Fibroblast of mammary gland (primary cell): Measurements from ENCODE around the gene OXCT1.
A peak's percentile ranks its signal among the peaks of the same experiment; 100 is the strongest.

Source experiments
- DNase-seq: peaks from one replicate; pipeline ENCODE4 v3.0.0-alpha.2; 2010; ENCODE audit warnings: low read depth
- H3K4me3 ChIP-seq: 2 replicates; pipeline ENCODE4 v1.5.1; 2011; ENCODE audit warnings: low read depth, mild to moderate bottlenecking, low read length, moderate library complexity; ENCODE audit not compliant: control insufficient read depth
- TF ChIP-seq, protein P1 (sequence below): conservative IDR thresholded peaks from 2 replicates; pipeline ENCODE4 v1.5.1; 2011; ENCODE audit warnings: low read depth, low read length, inconsistent platforms; ENCODE audit not compliant: control insufficient read depth, insufficient read depth

Gene OXCT1

DNA sequence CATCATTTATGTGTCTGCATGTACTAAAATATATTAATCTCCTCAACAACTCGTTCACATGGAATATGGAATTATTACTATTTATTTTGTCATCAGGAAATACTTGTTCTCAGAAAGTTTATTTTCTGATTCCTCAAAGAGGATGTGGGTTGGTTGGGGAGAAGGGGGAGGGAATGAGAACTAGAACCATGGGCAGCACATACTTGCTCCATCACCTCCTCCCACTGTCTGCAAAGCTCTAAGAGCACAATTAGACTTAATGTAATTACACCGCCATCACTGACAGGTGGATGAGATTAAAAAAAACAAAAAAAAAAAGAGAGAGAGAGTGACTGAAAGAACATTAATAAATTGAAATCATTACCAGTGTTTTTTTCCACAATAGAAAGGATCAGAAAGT, 98.2 kb downstream of the OXCT1 start:
- TF ChIP-seq, protein P1, sequence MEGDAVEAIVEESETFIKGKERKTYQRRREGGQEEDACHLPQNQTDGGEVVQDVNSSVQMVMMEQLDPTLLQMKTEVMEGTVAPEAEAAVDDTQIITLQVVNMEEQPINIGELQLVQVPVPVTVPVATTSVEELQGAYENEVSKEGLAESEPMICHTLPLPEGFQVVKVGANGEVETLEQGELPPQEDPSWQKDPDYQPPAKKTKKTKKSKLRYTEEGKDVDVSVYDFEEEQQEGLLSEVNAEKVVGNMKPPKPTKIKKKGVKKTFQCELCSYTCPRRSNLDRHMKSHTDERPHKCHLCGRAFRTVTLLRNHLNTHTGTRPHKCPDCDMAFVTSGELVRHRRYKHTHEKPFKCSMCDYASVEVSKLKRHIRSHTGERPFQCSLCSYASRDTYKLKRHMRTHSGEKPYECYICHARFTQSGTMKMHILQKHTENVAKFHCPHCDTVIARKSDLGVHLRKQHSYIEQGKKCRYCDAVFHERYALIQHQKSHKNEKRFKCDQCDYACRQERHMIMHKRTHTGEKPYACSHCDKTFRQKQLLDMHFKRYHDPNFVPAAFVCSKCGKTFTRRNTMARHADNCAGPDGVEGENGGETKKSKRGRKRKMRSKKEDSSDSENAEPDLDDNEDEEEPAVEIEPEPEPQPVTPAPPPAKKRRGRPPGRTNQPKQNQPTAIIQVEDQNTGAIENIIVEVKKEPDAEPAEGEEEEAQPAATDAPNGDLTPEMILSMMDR = no peak

DNA sequence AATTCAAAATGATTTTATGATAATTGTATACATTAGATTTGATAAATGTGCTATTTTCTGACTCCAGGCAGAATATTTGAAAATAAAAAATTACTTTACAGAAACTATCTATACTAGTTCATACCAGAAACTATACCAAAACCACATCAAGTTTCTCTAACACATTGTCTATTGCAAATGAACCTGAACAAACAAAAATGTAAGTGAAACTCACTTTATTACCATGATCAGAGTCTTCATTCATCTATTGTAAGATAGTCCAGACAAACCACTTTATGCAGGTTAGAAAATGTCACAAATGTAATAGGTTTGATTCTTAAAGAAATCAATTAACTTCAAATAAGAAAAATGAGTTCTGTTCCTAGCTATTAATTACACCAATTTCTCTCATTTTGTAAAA, 99.4 kb downstream of the OXCT1 start:
- TF ChIP-seq, protein P1 = no peak
- H3K4me3 ChIP-seq = no peak overlapping the region
- DNase-seq = no peak

More for the DNA sequence above, 98.2 kb downstream of the OXCT1 start:
- no peak overlapping the region for H3K4me3 ChIP-seq
- no peak for DNase-seq

DNA sequence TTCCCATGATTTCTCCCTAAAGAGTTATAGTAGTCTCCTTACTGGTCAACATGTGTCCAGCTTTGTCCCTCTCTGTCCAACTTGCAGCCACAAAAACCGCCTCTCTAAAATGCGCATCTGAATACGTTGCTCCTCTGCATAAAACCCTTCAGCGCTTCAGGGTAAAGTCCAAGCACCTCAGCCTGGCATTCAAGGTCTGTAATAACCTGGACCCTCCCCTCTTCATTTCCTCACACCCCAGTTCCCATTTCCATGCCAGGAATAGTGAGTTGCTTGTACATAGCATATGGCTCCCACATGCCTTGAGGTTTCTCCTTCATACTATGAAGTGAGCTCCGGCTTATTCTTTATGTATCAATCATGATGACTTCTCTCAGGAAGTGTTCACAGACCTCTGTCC, 101.5 kb downstream of the OXCT1 start:
- no peak for DNase-seq
- TF ChIP-seq, protein P1 = no peak
- no peak overlapping the region for H3K4me3 ChIP-seq

DNA sequence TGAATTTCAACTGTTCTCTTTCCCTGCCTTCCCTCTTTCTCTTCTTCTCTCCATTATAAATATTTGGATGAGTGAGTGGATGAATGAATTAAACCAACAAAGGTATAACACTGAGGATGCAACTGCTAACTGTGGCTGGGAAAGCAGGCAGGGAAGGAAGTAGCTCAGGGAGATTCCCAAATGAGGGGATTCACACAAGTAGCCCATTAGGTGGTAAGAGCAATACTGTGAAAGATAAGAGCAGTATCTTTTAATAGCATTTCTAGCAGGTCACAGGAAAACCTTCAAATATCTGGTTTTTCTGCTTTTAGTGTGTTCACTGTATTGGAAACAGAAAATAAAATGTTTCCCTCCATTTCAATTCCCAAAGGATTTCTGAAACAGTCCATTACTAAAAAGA, 105.6 kb downstream of the OXCT1 start:
- no peak for DNase-seq
- H3K4me3 ChIP-seq = no peak overlapping the region
- TF ChIP-seq, protein P1 = no peak

DNA sequence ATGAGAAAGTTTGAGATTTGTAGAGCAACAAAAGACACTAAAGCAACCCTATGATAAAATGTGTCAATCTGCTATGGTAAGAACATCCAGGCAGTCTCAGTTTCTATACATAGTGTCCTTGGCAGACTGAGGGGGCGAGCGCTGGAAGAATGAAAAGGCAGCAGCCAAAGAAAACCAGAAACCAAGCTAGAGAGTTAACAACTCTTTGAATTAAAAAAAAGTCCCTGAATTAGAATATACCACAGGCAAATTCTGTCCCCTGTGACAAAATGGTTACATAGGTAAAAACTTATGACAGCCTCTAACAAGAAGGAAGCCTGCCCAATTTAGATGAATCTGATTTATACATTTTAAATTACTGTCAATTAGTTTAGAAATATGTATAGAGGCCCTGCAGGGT, 106.7 kb downstream of the OXCT1 start:
- H3K4me3 ChIP-seq = no peak overlapping the region
- TF ChIP-seq, protein P1 = no peak
- no peak for DNase-seq

DNA sequence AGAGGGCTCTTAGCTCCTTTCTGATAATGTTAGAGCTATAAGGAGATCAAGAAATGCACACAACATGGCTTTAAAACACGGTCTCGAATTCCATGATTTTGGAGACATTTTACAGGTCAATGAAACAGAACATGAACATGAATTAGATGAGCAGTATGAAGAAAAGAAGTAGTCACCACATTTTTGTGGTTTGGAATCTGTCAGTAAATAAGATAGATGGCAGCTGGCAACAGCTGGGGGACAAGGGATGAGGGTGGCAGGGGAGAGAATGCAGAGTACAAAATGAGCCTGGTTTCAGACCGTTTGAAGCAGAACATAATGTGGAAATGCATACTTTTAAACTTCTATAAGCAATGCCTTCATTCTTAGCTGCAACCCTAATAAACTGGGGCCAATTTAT, 107.1 kb downstream of the OXCT1 start:
- H3K4me3 ChIP-seq = no peak overlapping the region
- TF ChIP-seq, protein P1 = no peak

DNA sequence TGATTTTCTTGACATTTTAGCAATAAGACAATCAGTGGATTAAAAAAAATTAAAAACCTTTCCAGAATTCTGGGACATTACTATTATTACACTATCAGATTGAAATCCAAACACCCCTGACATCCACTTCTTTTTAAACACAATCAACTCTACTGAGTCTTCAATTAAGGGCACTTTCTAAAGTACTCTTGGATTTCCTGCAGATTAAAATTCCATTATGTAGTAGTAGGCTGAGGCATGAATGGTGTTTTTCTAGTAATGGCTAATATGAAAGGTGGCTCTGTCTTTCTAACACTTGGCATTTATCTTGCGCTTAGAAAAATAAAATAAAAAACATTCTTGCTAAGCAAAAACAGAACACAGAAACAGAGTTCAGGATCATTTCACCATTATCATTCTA, 107.8 kb downstream of the OXCT1 start:
- no peak overlapping the region for H3K4me3 ChIP-seq
- no peak for DNase-seq
- TF ChIP-seq, protein P1 = no peak

More for the DNA sequence above, 107.1 kb downstream of the OXCT1 start:
- peak; percentile 81 for DNase-seq
